ENCODE data around the gene DNAJC11. TPM values are rescaled to one million over a fixed set of nuclear protein-coding genes. Genes with fewer than 3 reads are reported as not detected.

Gene DNAJC11
- polyA plus RNA-seq, 4 donors, result 54.0 to 77.7 (median 67.1) TPM

DNA sequence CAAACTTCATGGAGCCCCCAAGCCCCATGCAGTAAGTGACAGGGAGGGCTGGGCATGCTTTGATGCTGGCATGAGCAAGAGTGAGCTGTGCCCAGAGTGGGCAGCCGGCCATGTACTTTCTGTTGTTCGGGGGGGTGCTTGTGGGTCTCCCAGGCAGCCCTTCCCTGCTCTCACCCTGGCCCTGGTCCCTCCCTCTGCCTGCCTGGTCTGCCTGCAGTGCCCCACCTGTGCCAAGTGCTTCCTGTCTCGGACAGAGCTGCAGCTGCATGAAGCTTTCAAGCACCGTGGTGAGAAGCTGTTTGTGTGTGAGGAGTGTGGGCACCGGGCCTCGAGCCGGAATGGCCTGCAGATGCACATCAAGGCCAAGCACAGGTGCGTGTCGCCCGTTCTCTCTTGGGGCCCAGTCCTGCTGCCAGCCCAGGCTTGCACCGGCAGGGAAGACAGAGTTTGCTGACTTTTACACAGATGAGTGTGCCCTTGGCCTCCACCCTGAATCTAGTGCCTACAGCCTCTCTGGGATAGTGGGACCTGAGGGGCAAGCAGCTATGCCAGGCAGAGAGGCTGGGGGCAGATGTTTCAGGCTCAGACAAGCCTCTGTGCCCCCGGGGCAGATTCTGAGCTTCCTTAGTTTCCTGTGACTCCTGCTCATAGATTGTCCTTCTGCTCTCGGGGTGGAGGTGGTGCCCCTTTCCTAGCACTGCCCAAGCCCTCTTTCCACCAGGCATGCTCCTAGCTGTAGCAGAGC lies 114.2 kb downstream of the DNAJC11 start:
- no peak for DNase-seq (ENCODE audit: low read depth in 4 of 4, low spot score in 2 of 4)

GRCh38 chr1:6586404-6586816 lies 115.2 kb downstream of the DNAJC11 start:
- DNase-seq (ENCODE audit: low read depth in 4 of 4, low spot score in 2 of 4), result no peak

GRCh38 chr1:6585841-6586240 lies 115.8 kb downstream of the DNAJC11 start:
- no peak for DNase-seq (ENCODE audit: low read depth in 4 of 4, low spot score in 2 of 4)

- DNase-seq (ENCODE audit: low read depth in 4 of 4, low spot score in 2 of 4), result no peak
Observed at GRCh38 chr1:6585081-6585722, 116.4 kb downstream of the DNAJC11 start.

Other genes with a start within 250 kb of the DNAJC11 start
- 10 to 100 TPM in 2 of 4 donors, 1 to 10 TPM in 2; 7.0 to 25.9 (median 17.6) TPM for gene TNFRSF25, start 235.6 kb downstream of the DNAJC11 start, polyA plus RNA-seq (ENCODE audit: insufficient read length in 4 of 4)
- 10 to 100 TPM; 10.7 to 27.3 (median 19.9) TPM for gene PLEKHG5, start 210.1 kb downstream of the DNAJC11 start, polyA plus RNA-seq (ENCODE audit: insufficient read length in 4 of 4)
- 10 to 100 TPM; 11.9 to 27.5 (median 19.9) TPM for gene NOL9, start 147.3 kb downstream of the DNAJC11 start, polyA plus RNA-seq (ENCODE audit: insufficient read length in 4 of 4)
- under 1 TPM in 3 of 4 donors, not detected in 1; 0.05 to 0.11 (median 0.10) TPM for gene TAS1R1, start 146.5 kb downstream of the DNAJC11 start, polyA plus RNA-seq (ENCODE audit: insufficient read length in 4 of 4)
- gene ZBTB48, start 121.8 kb downstream of the DNAJC11 start, polyA plus RNA-seq (ENCODE audit: insufficient read length in 4 of 4), result 10 to 100 TPM; 27.9 to 42.0 (median 35.7) TPM
- gene KLHL21, start 98.9 kb downstream of the DNAJC11 start, polyA plus RNA-seq (ENCODE audit: insufficient read length in 4 of 4), result 10 to 100 TPM; 13.3 to 19.2 (median 16.8) TPM
- 10 to 100 TPM; 21.6 to 28.3 (median 26.1) TPM for gene PHF13, start 88.1 kb downstream of the DNAJC11 start, polyA plus RNA-seq (ENCODE audit: insufficient read length in 4 of 4)
- gene THAP3, start 76.9 kb downstream of the DNAJC11 start, polyA plus RNA-seq (ENCODE audit: insufficient read length in 4 of 4), result 10 to 100 TPM; 18.6 to 29.8 (median 20.5) TPM
- 10 to 100 TPM; 76.8 to 91.3 (median 85.3) TPM for gene CAMTA1, start 83.6 kb upstream of the DNAJC11 start, polyA plus RNA-seq (ENCODE audit: insufficient read length in 4 of 4)

Data from left renal cortex interstitium (tissue), 4 donors.